SU-DHL-6 (cell line): ENCODE results near the gene CD80.

Experiments
- EZH2phosphoT487 ChIP-seq: fragments of 200-600 bp; sonication (generic), shearing (Covaris generic); conservative IDR thresholded peaks from 2 replicates; pipeline ENCODE4 v1.6.1; 2018; ENCODE audit warnings: mild to moderate bottlenecking, antibody characterized with exemption, low read length, moderate library complexity, mixed read lengths
- TF ChIP-seq, protein P1 (sequence below): fragments of 200-600 bp; sonication (generic); IDR thresholded peaks from one replicate; pipeline ENCODE4 v1.5.1; 2017; ENCODE audit warnings: antibody characterized with exemption, mild to moderate bottlenecking, low read length, moderate library complexity; ENCODE audit not compliant: insufficient read depth, poor library complexity, severe bottlenecking

DNA sequence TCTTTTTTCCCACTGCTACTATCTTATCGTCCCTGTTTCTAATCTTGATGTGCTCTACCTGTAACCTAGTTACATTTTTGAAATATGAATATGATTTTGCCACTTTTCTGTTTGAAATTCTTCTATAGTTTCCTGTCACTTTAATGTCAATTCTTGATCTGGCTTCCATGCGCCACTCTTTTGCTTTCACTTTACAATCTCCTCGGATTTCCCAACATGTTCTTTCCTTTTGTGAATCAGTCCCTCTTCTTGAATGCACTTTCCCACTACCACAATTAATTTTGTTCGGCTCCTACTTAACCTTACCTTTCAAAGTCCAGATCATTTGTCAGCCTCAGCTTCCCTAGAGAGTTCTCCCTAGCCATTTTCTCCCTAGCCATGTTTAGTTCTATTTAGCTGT is 52.8 kb downstream of the CD80 start:
- TF ChIP-seq, protein P1, sequence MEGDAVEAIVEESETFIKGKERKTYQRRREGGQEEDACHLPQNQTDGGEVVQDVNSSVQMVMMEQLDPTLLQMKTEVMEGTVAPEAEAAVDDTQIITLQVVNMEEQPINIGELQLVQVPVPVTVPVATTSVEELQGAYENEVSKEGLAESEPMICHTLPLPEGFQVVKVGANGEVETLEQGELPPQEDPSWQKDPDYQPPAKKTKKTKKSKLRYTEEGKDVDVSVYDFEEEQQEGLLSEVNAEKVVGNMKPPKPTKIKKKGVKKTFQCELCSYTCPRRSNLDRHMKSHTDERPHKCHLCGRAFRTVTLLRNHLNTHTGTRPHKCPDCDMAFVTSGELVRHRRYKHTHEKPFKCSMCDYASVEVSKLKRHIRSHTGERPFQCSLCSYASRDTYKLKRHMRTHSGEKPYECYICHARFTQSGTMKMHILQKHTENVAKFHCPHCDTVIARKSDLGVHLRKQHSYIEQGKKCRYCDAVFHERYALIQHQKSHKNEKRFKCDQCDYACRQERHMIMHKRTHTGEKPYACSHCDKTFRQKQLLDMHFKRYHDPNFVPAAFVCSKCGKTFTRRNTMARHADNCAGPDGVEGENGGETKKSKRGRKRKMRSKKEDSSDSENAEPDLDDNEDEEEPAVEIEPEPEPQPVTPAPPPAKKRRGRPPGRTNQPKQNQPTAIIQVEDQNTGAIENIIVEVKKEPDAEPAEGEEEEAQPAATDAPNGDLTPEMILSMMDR, result no peak
- TF ChIP-seq EZH2phosphoT487, result no peak
